ENCODE measurements around the gene C10orf71. TPM values are rescaled to one million over a fixed set of nuclear protein-coding genes. Genes with fewer than 3 reads are reported as not detected.

C10orf71 gene
- polyA plus RNA-seq, 1 donor from 2014 or later: not detected

- H3K36me3 ChIP-seq (ENCODE audit: insufficient read depth, low read length): no peaks in the 10 kb centered on the region
- TF ChIP-seq SMC3 (conservative IDR thresholded peaks at IDR 0.05; ENCODE audit: poor library complexity) (no peak), MXI1 (conservative IDR thresholded peaks at IDR 0.05; ENCODE audit: poor library complexity, severe bottlenecking) (no peak), POLR2AphosphoS5 (IDR thresholded peaks at IDR 0.05) (no peak), EZH2 (IDR thresholded peaks at IDR 0.05; ENCODE audit: borderline replicate concordance, insufficient read depth, low read length, poor library complexity, severe bottlenecking) (no peak), RAD21 (conservative IDR thresholded peaks at IDR 0.05) (no peak), EP300 (conservative IDR thresholded peaks at IDR 0.05; ENCODE audit: poor library complexity, severe bottlenecking) (no peak), REST (IDR thresholded peaks at IDR 0.05; ENCODE audit: borderline replicate concordance) (no peak), TAF1 (IDR thresholded peaks at IDR 0.05; ENCODE audit: low read depth) (no peak), CTCF (IDR thresholded peaks at IDR 0.05; ENCODE audit: poor library complexity, severe bottlenecking) (no peak)
Observed at GRCh38 chr10:49255883-49256282, 43.1 kb upstream of the C10orf71 start.

DNA sequence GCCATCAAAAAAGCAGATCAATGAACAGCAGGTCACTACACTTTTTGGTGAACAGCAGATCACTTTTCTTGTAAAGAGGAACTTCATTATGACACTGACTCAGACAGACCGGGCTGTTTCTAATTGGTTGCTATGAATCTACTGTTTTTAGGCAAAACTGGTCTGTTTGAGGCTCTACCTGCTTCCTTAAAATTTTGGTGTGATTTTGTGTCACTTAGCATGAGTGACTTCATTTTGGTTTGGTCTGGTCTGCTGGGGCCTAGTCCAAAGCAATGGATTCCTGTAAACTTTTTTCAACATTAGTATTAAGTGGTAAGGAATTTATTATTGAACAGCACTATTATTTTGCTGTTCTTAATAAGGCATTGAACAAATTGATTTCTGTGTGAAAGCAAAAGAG is 41.8 kb upstream of the C10orf71 start:
- no peaks in the 10 kb centered on the region for H3K9me2 ChIP-seq (ENCODE audit: insufficient read depth, low read length)
- no peak overlapping the region for H2AFZ ChIP-seq (ENCODE audit: low read depth, low read length)
- H4K20me1 ChIP-seq (ENCODE audit: insufficient read depth): no peaks in the 10 kb centered on the region
- H3K4me3 ChIP-seq (ENCODE audit: low read length): no peak overlapping the region
- H3K9me3 ChIP-seq (ENCODE audit: low read length): no peaks in the 10 kb centered on the region
- no peak overlapping the region for H3K27ac ChIP-seq (ENCODE audit: low read length)
- TF ChIP-seq RAD21 (conservative IDR thresholded peaks at IDR 0.05): no peak
- no peak for TF ChIP-seq EZH2 (IDR thresholded peaks at IDR 0.05; ENCODE audit: borderline replicate concordance, insufficient read depth, low read length, poor library complexity, severe bottlenecking)
- no peak for TF ChIP-seq POLR2AphosphoS5 (IDR thresholded peaks at IDR 0.05)
- TF ChIP-seq TAF1 (IDR thresholded peaks at IDR 0.05; ENCODE audit: low read depth): no peak
- TF ChIP-seq REST (IDR thresholded peaks at IDR 0.05; ENCODE audit: borderline replicate concordance): no peak
- TF ChIP-seq MXI1 (conservative IDR thresholded peaks at IDR 0.05; ENCODE audit: poor library complexity, severe bottlenecking): no peak
- no peaks in the 10 kb centered on the region for H3K36me3 ChIP-seq (ENCODE audit: insufficient read depth, low read length)
- H3K79me2 ChIP-seq (replicated peaks; ENCODE audit: insufficient read depth, low read length): no peaks in the 10 kb centered on the region
- H3K9ac ChIP-seq (ENCODE audit: low read length): no peak overlapping the region
- no peaks in the 10 kb centered on the region for H3F3A ChIP-seq (ENCODE audit: insufficient read depth, low read length, poor library complexity, severe bottlenecking)
- H3K27me3 ChIP-seq (ENCODE audit: insufficient read depth, low read depth, low read length): no peaks in the 10 kb centered on the region
- no peak overlapping the region for H3K4me2 ChIP-seq (ENCODE audit: low read length)

More at GRCh38 chr10:49255883-49256282, 43.1 kb upstream of the C10orf71 start:
- H4K20me1 ChIP-seq (ENCODE audit: insufficient read depth): no peaks in the 10 kb centered on the region
- no peak overlapping the region for H3K9ac ChIP-seq (ENCODE audit: low read length)
- no peaks in the 10 kb centered on the region for H3K9me3 ChIP-seq (ENCODE audit: low read length)
- H3K9me2 ChIP-seq (ENCODE audit: insufficient read depth, low read length): no peaks in the 10 kb centered on the region
- no peaks in the 10 kb centered on the region for H3K27me3 ChIP-seq (ENCODE audit: insufficient read depth, low read depth, low read length)
- no peak overlapping the region for H3K4me3 ChIP-seq (ENCODE audit: low read length)
- H3K4me2 ChIP-seq (ENCODE audit: low read length): no peak overlapping the region
- no peak overlapping the region for H3K27ac ChIP-seq (ENCODE audit: low read length)
- no peaks in the 10 kb centered on the region for H3K79me2 ChIP-seq (replicated peaks; ENCODE audit: insufficient read depth, low read length)
- H2AFZ ChIP-seq (ENCODE audit: low read depth, low read length): no peak overlapping the region
- H3F3A ChIP-seq (ENCODE audit: insufficient read depth, low read length, poor library complexity, severe bottlenecking): no peaks in the 10 kb centered on the region

Data from neural cell (in vitro differentiated cells).